Measurements from ENCODE around the gene WDR88. TPM values are rescaled to one million over a fixed set of nuclear protein-coding genes. Genes with fewer than 3 reads are reported as not detected.
A peak's percentile ranks its signal among the peaks of the same experiment; 100 is the strongest.

The WDR88 gene
- polyA plus RNA-seq, 4 donors, result 0.56 TPM; not detected in 3

GRCh38 chr19:33168528-33168927 lies 36.6 kb downstream of the WDR88 start:
- Histone ChIP-seq H3K9me3 (ENCODE audit: control insufficient read depth in 2 of 2, insufficient read depth in 1 of 2, low read depth in 1 of 2, low read length in 1 of 2) (peaks cover 0 to 5% of the 10 kb centered on the region in 2 donors), H3K27ac (ENCODE audit: low read depth in 1 of 3, low read length in 2 of 3) (no peak overlapping the region), H3K4me3 (ENCODE audit: low read depth in 1 of 3, low read length in 3 of 3) (no peak overlapping the region), H3K36me3 (ENCODE audit: control insufficient read depth in 3 of 3, insufficient read depth in 2 of 3, low read depth in 1 of 3, low read length in 3 of 3) (no peaks in the 10 kb centered on the region), H3K27me3 (ENCODE audit: control insufficient read depth in 3 of 3, insufficient read depth in 3 of 3, low read length in 3 of 3) (no peaks in the 10 kb centered on the region), H3K4me1 (ENCODE audit: control insufficient read depth in 3 of 3, insufficient read depth in 2 of 3, low read depth in 1 of 3, low read length in 2 of 3) (no peaks in the 10 kb centered on the region)
- 95 to 96% (median 95%) methylated on average over 1 of the region's 1 CpG for WGBS, 3 donors
- FAIRE-seq (no peak), DNase-seq (no peak)

- Histone ChIP-seq H3K4me3 (ENCODE audit: low read depth in 1 of 3, low read length in 3 of 3) (no peak overlapping the region), H3K27ac (ENCODE audit: low read depth in 1 of 3, low read length in 2 of 3) (no peak overlapping the region), H3K27me3 (ENCODE audit: control insufficient read depth in 3 of 3, insufficient read depth in 3 of 3, low read length in 3 of 3) (no peaks in the 10 kb centered on the region), H3K9me3 (ENCODE audit: control insufficient read depth in 2 of 2, insufficient read depth in 1 of 2, low read depth in 1 of 2, low read length in 1 of 2) (peaks cover 0 to 5% of the 10 kb centered on the region in 2 donors), H3K4me1 (ENCODE audit: control insufficient read depth in 3 of 3, insufficient read depth in 2 of 3, low read depth in 1 of 3, low read length in 2 of 3) (peaks cover 2 to 9% (median 6%) of the 10 kb centered on the region in 3 donors), H3K36me3 (ENCODE audit: control insufficient read depth in 3 of 3, insufficient read depth in 2 of 3, low read depth in 1 of 3, low read length in 3 of 3) (no peaks in the 10 kb centered on the region)
- DNase-seq (peak in 1 of 2 donors; percentile 28), FAIRE-seq (peak; percentile 49)
- 52 to 75% (median 69%) methylated on average over 1 of the region's 1 CpG for WGBS, 3 donors
These were observed 39.4 kb downstream of the WDR88 start for GRCh38 chr19:33171222-33171795.

- Histone ChIP-seq H3K9me3 (ENCODE audit: control insufficient read depth in 2 of 2, insufficient read depth in 1 of 2, low read depth in 1 of 2, low read length in 1 of 2) (peaks cover 0 to 3% of the 10 kb centered on the region in 2 donors), H3K27ac (ENCODE audit: low read depth in 1 of 3, low read length in 2 of 3) (no peak overlapping the region), H3K36me3 (ENCODE audit: control insufficient read depth in 3 of 3, insufficient read depth in 2 of 3, low read depth in 1 of 3, low read length in 3 of 3) (no peaks in the 10 kb centered on the region), H3K4me1 (ENCODE audit: control insufficient read depth in 3 of 3, insufficient read depth in 2 of 3, low read depth in 1 of 3, low read length in 2 of 3) (peaks cover 2 to 9% (median 6%) of the 10 kb centered on the region in 3 donors), H3K27me3 (ENCODE audit: control insufficient read depth in 3 of 3, insufficient read depth in 3 of 3, low read length in 3 of 3) (no peaks in the 10 kb centered on the region), H3K4me3 (ENCODE audit: low read depth in 1 of 3, low read length in 3 of 3) (no peak overlapping the region)
- FAIRE-seq (no peak), DNase-seq (no peak)
- WGBS, 3 donors, result 64 to 78% (median 76%) methylated on average over 6 of the region's 6 CpGs
These were observed 40.0 kb downstream of the WDR88 start for GRCh38 chr19:33171916-33172359.

GRCh38 chr19:33174186-33174585 lies 42.3 kb downstream of the WDR88 start:
- WGBS, 3 donors, result 73 to 94% (median 89%) methylated on average over 5 of the region's 5 CpGs
- FAIRE-seq (no peak), DNase-seq (no peak)
- H3K27me3 ChIP-seq (ENCODE audit: control insufficient read depth in 3 of 3, insufficient read depth in 3 of 3, low read length in 3 of 3), result no peaks in the 10 kb centered on the region
- no peak overlapping the region for H3K27ac ChIP-seq (ENCODE audit: low read depth in 1 of 3, low read length in 2 of 3)
- no peaks in the 10 kb centered on the region for H3K36me3 ChIP-seq (ENCODE audit: control insufficient read depth in 3 of 3, insufficient read depth in 2 of 3, low read depth in 1 of 3, low read length in 3 of 3)
- H3K9me3 ChIP-seq (ENCODE audit: control insufficient read depth in 2 of 2, insufficient read depth in 1 of 2, low read depth in 1 of 2, low read length in 1 of 2), result no peaks in the 10 kb centered on the region
- peaks cover 2 to 16% (median 6%) of the 10 kb centered on the region in 3 donors for H3K4me1 ChIP-seq (ENCODE audit: control insufficient read depth in 3 of 3, insufficient read depth in 2 of 3, low read depth in 1 of 3, low read length in 2 of 3)
- H3K4me3 ChIP-seq (ENCODE audit: low read depth in 1 of 3, low read length in 3 of 3), result no peak overlapping the region

GRCh38 chr19:33175156-33175782 lies 43.4 kb downstream of the WDR88 start:
- WGBS, 3 donors, result 91 to 94% (median 94%) methylated on average over 10 of the region's 10 CpGs
- no peaks in the 10 kb centered on the region for H3K27me3 ChIP-seq (ENCODE audit: control insufficient read depth in 3 of 3, insufficient read depth in 3 of 3, low read length in 3 of 3)
- DNase-seq (no peak), FAIRE-seq (no peak)
- no peaks in the 10 kb centered on the region for H3K36me3 ChIP-seq (ENCODE audit: control insufficient read depth in 3 of 3, insufficient read depth in 2 of 3, low read depth in 1 of 3, low read length in 3 of 3)
- H3K27ac ChIP-seq (ENCODE audit: low read depth in 1 of 3, low read length in 2 of 3), result no peak overlapping the region
- H3K9me3 ChIP-seq (ENCODE audit: control insufficient read depth in 2 of 2, insufficient read depth in 1 of 2, low read depth in 1 of 2, low read length in 1 of 2), result no peaks in the 10 kb centered on the region
- peaks cover 2 to 16% (median 6%) of the 10 kb centered on the region in 3 donors for H3K4me1 ChIP-seq (ENCODE audit: control insufficient read depth in 3 of 3, insufficient read depth in 2 of 3, low read depth in 1 of 3, low read length in 2 of 3)
- H3K4me3 ChIP-seq (ENCODE audit: low read depth in 1 of 3, low read length in 3 of 3), result no peak overlapping the region

GRCh38 chr19:33175886-33176669 lies 44.2 kb downstream of the WDR88 start:
- Histone ChIP-seq H3K9me3 (ENCODE audit: control insufficient read depth in 2 of 2, insufficient read depth in 1 of 2, low read depth in 1 of 2, low read length in 1 of 2) (no peaks in the 10 kb centered on the region), H3K4me1 (ENCODE audit: control insufficient read depth in 3 of 3, insufficient read depth in 2 of 3, low read depth in 1 of 3, low read length in 2 of 3) (peaks cover 2 to 16% (median 6%) of the 10 kb centered on the region in 3 donors), H3K36me3 (ENCODE audit: control insufficient read depth in 3 of 3, insufficient read depth in 2 of 3, low read depth in 1 of 3, low read length in 3 of 3) (no peaks in the 10 kb centered on the region), H3K27me3 (ENCODE audit: control insufficient read depth in 3 of 3, insufficient read depth in 3 of 3, low read length in 3 of 3) (no peaks in the 10 kb centered on the region), H3K4me3 (ENCODE audit: low read depth in 1 of 3, low read length in 3 of 3) (peak overlapping the region; percentile 68 to 81 (median 77)), H3K27ac (ENCODE audit: low read depth in 1 of 3, low read length in 2 of 3) (peak overlapping the region; percentile 89 to 94 (median 92))
- WGBS, 3 donors, result 4 to 11% (median 6%) methylated on average over 25 of the region's 25 CpGs
- DNase-seq (no peak), FAIRE-seq (no peak)

GRCh38 chr19:33176670-33177416 lies 44.9 kb downstream of the WDR88 start:
- no peak for FAIRE-seq
- H3K27me3 ChIP-seq (ENCODE audit: control insufficient read depth in 3 of 3, insufficient read depth in 3 of 3, low read length in 3 of 3), result no peaks in the 10 kb centered on the region
- 0% methylated on average over 65 of the region's 65 CpGs for WGBS, 3 donors
- peak; percentile 97 to 99 for DNase-seq
- H3K9me3 ChIP-seq (ENCODE audit: control insufficient read depth in 2 of 2, insufficient read depth in 1 of 2, low read depth in 1 of 2, low read length in 1 of 2), result no peaks in the 10 kb centered on the region
- no peaks in the 10 kb centered on the region for H3K36me3 ChIP-seq (ENCODE audit: control insufficient read depth in 3 of 3, insufficient read depth in 2 of 3, low read depth in 1 of 3, low read length in 3 of 3)
- peaks cover 2 to 16% (median 6%) of the 10 kb centered on the region in 3 donors for H3K4me1 ChIP-seq (ENCODE audit: control insufficient read depth in 3 of 3, insufficient read depth in 2 of 3, low read depth in 1 of 3, low read length in 2 of 3)
- H3K27ac ChIP-seq (ENCODE audit: low read depth in 1 of 3, low read length in 2 of 3), result peak overlapping the region; percentile 89 to 94 (median 92)
- H3K4me3 ChIP-seq (ENCODE audit: low read depth in 1 of 3, low read length in 3 of 3), result peak overlapping the region; percentile 68 to 81 (median 77)

All from small intestine (tissue), 7 donors.